HG03066 (cell line): ENCODE data around the gene FTHL17.

Experiments used
- ATAC-seq: cut with Tn5 transposase; IDR thresholded peaks from one replicate; pipeline ENCODE4 v1.9.1; 2021; ENCODE audit warnings: low read depth; ENCODE audit not compliant: unreplicated experiment

FTHL17 gene

GRCh38 chrX:31071725-31072124 lies at the start of gene FTHL17:
TSS of gene FTHL17 (minus strand) at chrX:31072041. CDS start at chrX:31071953, 88 bp downstream.
- ATAC-seq, result no peak

GRCh38 chrX:31117266-31117665 lies 45.4 kb upstream of the FTHL17 start:
- no peak for ATAC-seq

- ATAC-seq, result no peak
Observed at GRCh38 chrX:31115398-31115797, 43.6 kb upstream of the FTHL17 start.

GRCh38 chrX:31114858-31115257 lies 43.0 kb upstream of the FTHL17 start:
- ATAC-seq, result no peak

- ATAC-seq, result no peak
Observed at GRCh38 chrX:31112226-31112999, 40.6 kb upstream of the FTHL17 start.

GRCh38 chrX:31110657-31111056 lies 38.8 kb upstream of the FTHL17 start:
- ATAC-seq, result no peak

GRCh38 chrX:31099536-31100090 lies 27.8 kb upstream of the FTHL17 start:
- no peak for ATAC-seq

GRCh38 chrX:31098079-31098478 lies 26.2 kb upstream of the FTHL17 start:
- ATAC-seq, result no peak

GRCh38 chrX:31093639-31093975 lies 21.8 kb upstream of the FTHL17 start:
- no peak for ATAC-seq

- no peak for ATAC-seq
Observed at GRCh38 chrX:31092970-31093638, 21.3 kb upstream of the FTHL17 start.

GRCh38 chrX:31092476-31092875 lies 20.6 kb upstream of the FTHL17 start:
- ATAC-seq, result no peak

- ATAC-seq, result no peak
Observed at GRCh38 chrX:31091819-31092218, 20.0 kb upstream of the FTHL17 start.

- no peak for ATAC-seq
Observed at GRCh38 chrX:31074522-31074921, 2.7 kb upstream of the FTHL17 start.

- no peak for ATAC-seq
Observed at GRCh38 chrX:31071262-31071661, 579 bp downstream of the FTHL17 start.

GRCh38 chrX:31070057-31070468 lies 1.8 kb downstream of the FTHL17 start:
- ATAC-seq, result peak; percentile 77

GRCh38 chrX:31063114-31063513 lies 8.7 kb downstream of the FTHL17 start:
- ATAC-seq, result no peak

- ATAC-seq, result peak; percentile 86
Observed at GRCh38 chrX:31061091-31061490, 10.8 kb downstream of the FTHL17 start.

GRCh38 chrX:31060016-31060415 lies 11.8 kb downstream of the FTHL17 start:
- ATAC-seq, result no peak

- ATAC-seq, result no peak
Observed at GRCh38 chrX:31058284-31058683, 13.6 kb downstream of the FTHL17 start.

GRCh38 chrX:31057691-31058090 lies 14.2 kb downstream of the FTHL17 start:
- no peak for ATAC-seq

GRCh38 chrX:31057291-31057690 lies 14.6 kb downstream of the FTHL17 start:
- ATAC-seq, result no peak

- ATAC-seq, result no peak
Observed at GRCh38 chrX:31053621-31054020, 18.2 kb downstream of the FTHL17 start.
